NCI-H2107 treated with DMSO at 0.1 percent for 48 hours (cell line): ENCODE results near the gene ENO2.
A peak's percentile ranks its signal among the peaks of the same experiment; 100 is the strongest.

Source experiments
- DNase-seq: peaks from one replicate; lab custom pipeline; 2025; ENCODE audit not compliant: unreplicated experiment; lab: John Stamatoyannopoulos, UW

ENO2 gene

DNA sequence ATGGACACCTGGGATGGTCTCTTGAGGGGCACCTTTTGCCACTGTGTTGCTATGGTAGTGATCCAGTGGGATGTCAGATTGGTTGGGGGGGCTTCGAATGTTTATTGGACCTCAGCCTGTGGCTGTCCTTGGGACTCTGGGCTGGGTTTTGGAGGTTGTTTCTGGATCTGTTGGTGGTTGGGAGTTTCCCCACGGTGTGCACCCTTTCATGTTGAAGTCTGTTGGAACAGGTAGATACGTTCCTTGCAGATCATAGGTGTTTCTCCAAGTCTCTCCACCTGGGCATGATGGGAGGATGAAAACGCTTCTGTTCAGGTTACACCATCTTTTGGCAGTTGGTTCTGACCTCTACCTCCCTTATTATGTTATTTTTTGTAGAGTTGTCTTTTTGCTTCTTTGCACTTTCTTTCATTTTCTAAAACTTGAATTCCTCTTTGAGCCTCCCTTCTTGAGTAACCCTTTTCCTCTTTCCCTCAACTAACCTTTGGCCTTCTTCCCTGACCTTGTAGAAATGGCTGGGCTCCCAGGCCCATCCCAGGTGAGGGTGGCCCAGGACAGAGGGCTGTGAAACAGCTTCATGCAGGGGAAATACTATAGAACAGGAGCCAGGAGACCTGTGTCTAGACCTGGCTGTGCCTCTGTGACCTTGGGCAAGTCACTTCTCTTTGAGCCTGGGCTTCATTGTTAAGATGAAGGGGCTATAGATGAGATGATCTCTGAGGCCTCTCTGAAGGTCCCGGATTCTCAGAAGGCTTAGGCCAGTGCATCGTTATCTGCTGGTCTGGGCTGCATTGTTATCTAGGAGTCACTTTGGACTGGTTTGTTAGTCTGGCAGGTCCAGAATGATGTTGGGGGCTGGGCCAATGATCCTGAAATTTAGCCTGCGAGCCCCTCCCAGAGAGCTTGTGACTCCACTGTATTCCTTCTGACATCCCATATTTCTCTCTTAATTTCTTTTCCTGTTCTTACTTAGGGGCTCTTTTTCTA, 15.4 kb downstream of the ENO2 start:
- no peak for DNase-seq

GRCh38 chr12:6932766-6933165, 18.4 kb downstream of the ENO2 start:
- no peak for DNase-seq

GRCh38 chr12:6934110-6934509, 19.7 kb downstream of the ENO2 start:
- DNase-seq = no peak

DNA sequence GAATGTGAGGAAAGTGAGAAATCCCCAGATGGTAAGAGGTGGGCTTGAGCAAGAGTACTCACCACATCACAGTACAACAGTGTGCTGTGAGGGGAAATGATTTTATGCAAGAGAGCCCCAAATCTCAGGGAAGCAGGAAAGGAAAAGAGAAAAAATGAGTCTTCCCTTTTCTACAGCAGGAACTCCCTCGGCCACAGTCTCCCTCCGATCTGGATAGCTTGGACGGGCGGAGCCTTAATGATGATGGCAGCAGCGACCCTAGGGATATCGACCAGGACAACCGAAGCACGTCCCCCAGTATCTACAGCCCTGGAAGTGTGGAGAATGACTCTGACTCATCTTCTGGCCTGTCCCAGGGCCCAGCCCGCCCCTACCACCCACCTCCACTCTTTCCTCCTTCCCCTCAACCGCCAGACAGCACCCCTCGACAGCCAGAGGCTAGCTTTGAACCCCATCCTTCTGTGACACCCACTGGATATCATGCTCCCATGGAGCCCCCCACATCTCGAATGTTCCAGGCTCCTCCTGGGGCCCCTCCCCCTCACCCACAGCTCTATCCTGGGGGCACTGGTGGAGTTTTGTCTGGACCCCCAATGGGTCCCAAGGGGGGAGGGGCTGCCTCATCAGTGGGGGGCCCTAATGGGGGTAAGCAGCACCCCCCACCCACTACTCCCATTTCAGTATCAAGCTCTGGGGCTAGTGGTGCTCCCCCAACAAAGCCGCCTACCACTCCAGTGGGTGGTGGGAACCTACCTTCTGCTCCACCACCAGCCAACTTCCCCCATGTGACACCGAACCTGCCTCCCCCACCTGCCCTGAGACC, 21.2 kb downstream of the ENO2 start:
- no peak for DNase-seq

- no peak for DNase-seq
These were observed 21.8 kb downstream of the ENO2 start for GRCh38 chr12:6936194-6936635.

GRCh38 chr12:6936636-6937480, 22.5 kb downstream of the ENO2 start:
- DNase-seq = no peak

GRCh38 chr12:6937481-6938352, 23.3 kb downstream of the ENO2 start:
- peak; percentile 99 for DNase-seq

DNA sequence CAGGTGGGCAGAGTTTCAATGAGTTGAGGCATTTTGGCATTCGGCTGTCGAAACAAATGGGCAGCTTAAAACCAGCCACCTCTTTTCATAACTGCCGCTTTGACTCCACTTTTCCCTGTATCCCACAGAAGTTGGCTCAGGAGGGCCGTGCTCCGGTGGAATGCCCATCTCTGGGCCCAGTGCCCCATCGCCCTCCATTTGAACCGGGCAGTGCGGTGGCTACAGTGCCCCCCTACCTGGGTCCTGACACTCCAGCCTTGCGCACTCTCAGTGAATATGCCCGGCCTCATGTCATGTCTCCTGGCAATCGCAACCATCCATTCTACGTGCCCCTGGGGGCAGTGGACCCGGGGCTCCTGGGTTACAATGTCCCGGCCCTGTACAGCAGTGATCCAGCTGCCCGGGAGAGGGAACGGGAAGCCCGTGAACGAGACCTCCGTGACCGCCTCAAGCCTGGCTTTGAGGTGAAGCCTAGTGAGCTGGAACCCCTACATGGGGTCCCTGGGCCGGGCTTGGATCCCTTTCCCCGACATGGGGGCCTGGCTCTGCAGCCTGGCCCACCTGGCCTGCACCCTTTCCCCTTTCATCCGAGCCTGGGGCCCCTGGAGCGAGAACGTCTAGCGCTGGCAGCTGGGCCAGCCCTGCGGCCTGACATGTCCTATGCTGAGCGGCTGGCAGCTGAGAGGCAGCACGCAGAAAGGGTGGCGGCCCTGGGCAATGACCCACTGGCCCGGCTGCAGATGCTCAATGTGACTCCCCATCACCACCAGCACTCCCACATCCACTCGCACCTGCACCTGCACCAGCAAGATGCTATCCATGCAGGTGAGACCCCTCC, 24.2 kb downstream of the ENO2 start:
- no peak for DNase-seq

GRCh38 chr12:6939191-6939540, 24.8 kb downstream of the ENO2 start:
- no peak for DNase-seq

DNA sequence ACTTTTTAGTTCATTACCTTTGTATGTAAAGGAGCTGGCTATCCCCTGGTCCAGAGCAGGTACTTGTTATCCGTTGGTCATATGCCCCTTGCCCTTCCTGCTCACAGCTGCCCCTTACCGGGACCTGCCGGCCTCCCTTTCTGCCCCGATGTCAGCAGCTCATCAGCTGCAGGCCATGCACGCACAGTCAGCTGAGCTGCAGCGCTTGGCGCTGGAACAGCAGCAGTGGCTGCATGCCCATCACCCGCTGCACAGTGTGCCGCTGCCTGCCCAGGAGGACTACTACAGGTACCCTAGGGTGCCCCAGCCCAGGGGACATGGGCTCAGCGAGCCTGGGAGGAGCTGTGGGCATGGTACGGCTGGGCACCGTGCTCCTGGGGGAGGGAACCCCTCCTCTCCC, 26.9 kb downstream of the ENO2 start:
- DNase-seq = no peak

- DNase-seq = no peak
These were observed 27.4 kb downstream of the ENO2 start for GRCh38 chr12:6941782-6942181.

- no peak for DNase-seq
These were observed 27.9 kb downstream of the ENO2 start for GRCh38 chr12:6942331-6942665.

DNA sequence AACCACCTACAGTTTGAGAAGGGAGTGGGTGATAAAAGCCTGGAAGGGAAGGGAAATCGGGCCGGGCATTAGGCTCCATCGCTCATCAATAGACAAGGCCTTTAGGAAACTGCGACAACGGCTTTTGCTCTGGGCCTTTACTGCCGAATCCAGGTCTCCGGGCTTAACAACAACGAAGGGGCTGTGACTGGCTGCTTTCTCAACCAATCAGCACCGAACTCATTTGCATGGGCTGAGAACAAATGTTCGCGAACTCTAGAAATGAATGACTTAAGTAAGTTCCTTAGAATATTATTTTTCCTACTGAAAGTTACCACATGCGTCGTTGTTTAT, 29.0 kb downstream of the ENO2 start:
- peak; percentile 99 for DNase-seq

DNA sequence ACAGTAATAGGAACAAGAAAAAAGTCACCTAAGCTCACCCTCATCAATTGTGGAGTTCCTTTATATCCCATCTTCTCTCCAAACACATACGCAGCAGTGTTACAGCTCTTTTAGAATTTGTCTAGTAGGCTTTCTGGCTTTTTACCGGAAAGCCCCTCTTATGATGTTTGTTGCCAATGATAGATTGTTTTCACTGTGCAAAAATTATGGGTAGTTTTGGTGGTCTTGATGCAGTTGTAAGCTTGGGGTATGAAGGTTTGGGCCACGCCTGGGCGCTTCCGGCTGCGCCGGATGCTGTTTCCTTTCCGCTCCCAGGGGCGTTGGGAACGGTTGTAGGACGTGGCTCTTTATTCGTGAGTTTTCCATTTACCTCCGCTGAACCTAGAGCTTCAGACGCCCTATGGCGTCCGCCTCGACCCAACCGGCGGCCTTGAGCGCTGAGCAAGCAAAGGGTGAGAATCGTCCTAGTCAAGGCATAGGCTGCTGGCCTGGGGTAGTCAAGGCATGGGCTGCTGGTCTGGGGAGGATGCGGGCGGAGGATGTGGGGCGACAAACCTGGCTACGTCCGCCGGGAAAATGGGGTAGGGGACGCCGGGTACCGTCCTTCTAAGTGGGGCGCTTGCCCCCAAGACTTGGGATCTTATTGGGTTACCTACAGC, 29.5 kb downstream of the ENO2 start, which contains the start of the genes C12orf57 and RNU7-1:
TSS of gene C12orf57 (plus strand) at position 301 of the 659 bp plus-strand sequence. CDS start at position 401, 100 bp downstream.
TSS of gene RNU7-1 (plus strand) at position 95 of the 659 bp plus-strand sequence.
- peak; percentile 99 for DNase-seq

GRCh38 chr12:6944381-6945186, 30.2 kb downstream of the ENO2 start:
- DNase-seq = peak; percentile 94

DNA sequence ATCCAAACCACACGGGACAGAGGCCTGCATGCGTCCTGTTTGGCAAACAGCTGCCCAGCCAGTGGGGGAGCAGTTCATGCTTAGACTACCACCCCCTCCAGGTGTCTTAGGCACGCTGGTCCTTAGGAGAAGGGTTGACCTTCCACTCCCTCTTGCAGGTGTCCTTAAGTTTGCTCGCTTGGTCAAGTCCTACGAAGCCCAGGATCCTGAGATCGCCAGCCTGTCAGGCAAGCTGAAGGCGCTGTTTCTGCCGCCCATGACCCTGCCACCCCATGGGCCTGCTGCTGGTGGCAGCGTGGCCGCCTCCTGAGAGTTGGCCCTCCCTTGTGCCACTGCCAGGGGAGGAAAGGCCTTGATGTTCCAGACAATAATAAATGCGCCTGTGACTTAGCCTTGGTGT, 31.2 kb downstream of the ENO2 start:
- no peak for DNase-seq

DNA sequence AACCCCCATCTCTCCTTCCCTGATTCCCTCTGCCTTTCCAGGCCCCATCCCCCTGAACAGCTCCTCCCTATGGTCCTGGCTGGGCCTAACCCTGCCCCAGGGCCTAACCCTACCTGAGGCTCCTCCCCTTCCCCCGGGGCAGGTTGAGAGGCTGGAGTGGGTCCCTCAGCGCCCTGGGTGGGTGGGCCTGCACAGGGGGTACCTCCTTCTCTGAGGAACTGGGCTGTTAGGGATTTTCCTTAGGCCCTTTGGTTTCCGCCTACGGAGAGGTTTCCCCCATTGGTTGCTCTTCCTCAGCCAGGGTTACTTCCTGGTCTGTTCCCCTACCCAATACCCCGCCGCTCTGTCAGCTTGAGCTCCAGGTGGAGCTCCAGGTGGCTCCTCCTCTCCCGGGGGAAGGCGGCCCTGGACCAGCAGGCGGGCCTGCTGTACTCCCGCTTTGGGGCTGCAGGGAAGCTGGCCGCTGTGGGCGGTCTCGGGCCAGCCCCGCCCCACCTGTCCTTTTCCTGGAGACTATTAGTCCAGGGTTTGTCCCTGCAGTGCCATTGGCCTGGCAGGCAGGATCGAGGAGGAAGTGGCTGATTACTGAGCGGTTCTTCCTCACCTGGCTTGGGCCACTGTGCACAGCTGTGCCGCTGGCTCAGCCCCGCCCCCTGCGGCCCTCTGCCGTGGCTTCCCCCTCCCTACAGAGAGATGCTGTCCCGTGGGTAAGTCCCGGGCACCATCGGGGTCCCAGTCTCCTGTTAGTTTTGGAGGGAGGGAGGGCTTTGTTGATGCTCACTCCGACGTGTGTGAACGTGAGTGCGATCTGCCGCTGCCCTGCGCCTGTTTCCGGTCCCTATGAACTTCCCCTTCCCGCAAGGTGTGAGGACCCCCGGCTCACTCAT, 31.9 kb downstream of the ENO2 start:
- DNase-seq = peak; percentile 94
